T-helper 2 cell treated with Interferon-gamma antibody and Interleukin-4, amounts not matched to agents 100 ng/mL and 5 ng/mL, for 36 hours (primary cell): ENCODE results near the gene TP53. TPM values are rescaled to one million over a fixed set of nuclear protein-coding genes. Genes with fewer than 3 reads are reported as not detected.

Experiments
- intact Hi-C: fragments of 100-400 bp; cut with micrococcal nuclease; formaldehyde crosslinking; loops from one replicate; pipeline ENCODE4 v1.15.1; 2023
- total RNA-seq: library from RNA; stranded (reverse); gene quantifications from 2 replicates; pipeline ENCODE4 v1.2.3, GENCODE V29; 2022

TP53 gene
- 195 and 207 TPM in 2 replicates for total RNA-seq

DNA sequence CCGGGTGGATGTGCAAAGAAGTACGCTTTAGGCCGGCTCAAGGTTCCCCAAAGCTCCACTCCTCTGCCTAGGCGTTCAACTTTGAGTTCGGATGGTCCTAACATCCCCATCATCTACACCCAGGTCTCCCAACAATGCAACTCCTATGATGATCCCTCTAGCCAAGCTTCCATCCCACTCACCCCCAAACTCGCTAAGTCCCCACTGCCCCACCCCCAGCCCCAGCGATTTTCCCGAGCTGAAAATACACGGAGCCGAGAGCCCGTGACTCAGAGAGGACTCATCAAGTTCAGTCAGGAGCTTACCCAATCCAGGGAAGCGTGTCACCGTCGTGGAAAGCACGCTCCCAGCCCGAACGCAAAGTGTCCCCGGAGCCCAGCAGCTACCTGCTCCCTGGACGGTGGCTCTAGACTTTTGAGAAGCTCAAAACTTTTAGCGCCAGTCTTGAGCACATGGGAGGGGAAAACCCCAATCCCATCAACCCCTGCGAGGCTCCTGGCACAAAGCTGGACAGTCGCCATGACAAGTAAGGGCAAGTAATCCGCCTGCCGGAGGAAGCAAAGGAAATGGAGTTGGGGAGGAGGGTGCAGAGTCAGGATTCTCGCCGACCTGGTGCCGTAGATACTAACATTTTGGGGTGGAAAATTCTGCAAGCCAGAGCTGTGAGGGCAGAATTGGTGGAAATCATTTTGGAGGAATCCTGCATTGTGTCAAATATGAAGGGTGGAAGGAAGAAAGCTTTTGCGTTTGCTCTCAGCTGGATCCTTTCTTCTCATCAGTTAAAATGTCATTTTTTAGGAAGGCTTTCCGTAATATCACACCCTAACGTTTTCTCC, at the start of gene TP53:
TP53 (minus strand) TSS at position 419 of the 836 bp plus-strand sequence. CDS start 10,896 bp downstream, outside the sequence.
- intact Hi-C loops = loop anchor here (1.0 to 10.0 kb wide), 13 partner anchors 37 to 536 kb away; partner anchors contain the start of genes ACAP1, ATP1B2, CTDNEP1 and EIF5A

- intact Hi-C loops = no loop called here
These were observed 45.8 kb upstream of the TP53 start for GRCh38 chr17:7732981-7733539.

DNA sequence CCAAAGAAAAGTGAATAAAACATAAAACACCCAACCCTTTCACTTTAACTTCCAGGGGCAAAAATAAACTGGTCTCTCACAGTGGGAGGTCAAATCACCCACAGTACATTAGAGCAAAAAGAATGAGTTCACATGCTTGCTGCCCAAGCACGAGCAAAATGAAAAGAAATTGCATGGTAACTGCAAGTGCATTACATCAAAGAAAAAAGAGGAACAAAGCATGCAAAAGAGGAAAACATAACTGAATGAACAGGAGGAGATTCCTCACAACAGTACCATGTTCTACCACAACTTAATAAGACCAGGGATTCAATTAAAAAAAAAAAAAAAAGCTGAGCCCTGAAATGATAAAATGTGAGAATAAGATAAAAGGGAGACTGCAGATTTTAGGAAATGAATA, 42.5 kb upstream of the TP53 start:
- intact Hi-C loops = no loop called here

DNA sequence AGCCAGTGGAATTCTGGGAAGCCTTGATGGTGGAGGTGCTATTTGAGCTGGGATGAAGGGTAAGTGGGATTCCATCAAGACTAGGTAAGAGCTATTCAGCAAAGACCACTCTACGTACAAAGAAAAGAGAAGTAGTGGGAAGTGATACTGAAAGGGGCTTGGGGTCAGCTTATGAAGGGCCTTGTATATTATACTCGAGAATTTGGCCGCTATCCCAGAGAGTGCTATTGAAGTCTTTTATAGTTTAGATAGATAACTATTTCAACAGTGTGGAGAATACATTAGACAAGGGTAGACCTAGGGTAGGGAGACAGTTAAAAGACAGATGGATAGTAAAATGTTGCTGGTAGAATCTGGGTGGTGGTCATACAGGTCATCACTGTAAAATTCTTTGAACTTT, 40.6 kb upstream of the TP53 start:
- intact Hi-C loops = no loop called here

- intact Hi-C loops = no loop called here
These were observed 34.3 kb upstream of the TP53 start for GRCh38 chr17:7721612-7722011.

- intact Hi-C loops = no loop called here
These were observed 32.8 kb upstream of the TP53 start for GRCh38 chr17:7720125-7720524.

DNA sequence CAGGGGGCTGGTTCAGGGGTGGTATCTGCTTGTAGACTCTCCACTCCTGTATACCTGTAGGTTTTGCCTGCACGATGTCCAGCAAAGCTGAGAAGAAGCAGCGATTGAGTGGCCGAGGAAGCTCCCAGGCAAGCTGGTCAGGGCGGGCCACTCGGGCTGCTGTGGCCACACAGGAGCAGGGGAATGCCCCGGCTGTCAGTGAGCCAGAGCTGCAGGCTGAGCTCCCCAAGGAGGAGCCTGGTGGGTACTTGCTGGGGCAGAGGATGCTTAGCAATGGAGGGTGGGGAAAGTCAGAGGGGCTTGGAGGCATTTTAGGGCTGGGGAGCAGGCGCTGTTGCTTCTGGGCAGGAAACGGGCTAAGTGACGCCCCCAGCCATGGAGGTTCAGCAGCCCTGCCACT, 32.4 kb upstream of the TP53 start:
- intact Hi-C loops = no loop called here

DNA sequence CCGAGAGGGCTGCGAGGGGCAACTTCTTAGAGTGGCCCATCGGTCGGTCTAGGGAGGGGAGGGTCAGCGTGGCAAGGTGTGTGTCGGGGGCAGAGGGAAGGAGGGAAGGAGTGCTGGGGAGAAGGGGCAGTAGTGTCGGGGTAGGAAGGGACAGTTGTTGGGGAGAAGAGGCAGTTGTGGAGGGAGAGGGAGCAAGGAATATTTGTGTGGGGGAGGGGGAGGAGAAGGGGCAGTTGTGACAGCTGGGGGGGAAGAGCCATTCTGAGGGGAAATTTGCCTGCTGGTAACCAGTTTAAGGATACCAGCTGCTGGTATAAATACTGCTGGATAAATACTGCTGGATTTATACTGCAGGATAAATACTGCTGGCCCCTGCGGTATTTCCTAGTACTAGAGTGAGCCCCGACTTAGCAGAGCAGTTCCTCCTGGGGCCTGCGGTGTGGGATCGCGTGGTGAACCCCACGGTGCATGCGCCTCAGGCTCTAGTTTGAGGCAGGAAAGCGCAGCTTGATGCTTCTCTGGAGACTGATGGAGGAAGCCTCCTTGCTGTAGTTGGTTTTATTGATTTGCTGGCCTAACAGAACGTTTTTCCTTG, 30.6 kb upstream of the TP53 start:
- intact Hi-C loops = no loop called here

GRCh38 chr17:7716901-7717755, 29.8 kb upstream of the TP53 start, which contains the start of gene DNAH2:
Gene DNAH2, plus strand, starts transcription at chr17:7717744. Its CDS starts 1,991 bp downstream, at chr17:7719735.
- intact Hi-C loops = no loop called here

- intact Hi-C loops = no loop called here
These were observed 28.9 kb upstream of the TP53 start for GRCh38 chr17:7715936-7716886.

DNA sequence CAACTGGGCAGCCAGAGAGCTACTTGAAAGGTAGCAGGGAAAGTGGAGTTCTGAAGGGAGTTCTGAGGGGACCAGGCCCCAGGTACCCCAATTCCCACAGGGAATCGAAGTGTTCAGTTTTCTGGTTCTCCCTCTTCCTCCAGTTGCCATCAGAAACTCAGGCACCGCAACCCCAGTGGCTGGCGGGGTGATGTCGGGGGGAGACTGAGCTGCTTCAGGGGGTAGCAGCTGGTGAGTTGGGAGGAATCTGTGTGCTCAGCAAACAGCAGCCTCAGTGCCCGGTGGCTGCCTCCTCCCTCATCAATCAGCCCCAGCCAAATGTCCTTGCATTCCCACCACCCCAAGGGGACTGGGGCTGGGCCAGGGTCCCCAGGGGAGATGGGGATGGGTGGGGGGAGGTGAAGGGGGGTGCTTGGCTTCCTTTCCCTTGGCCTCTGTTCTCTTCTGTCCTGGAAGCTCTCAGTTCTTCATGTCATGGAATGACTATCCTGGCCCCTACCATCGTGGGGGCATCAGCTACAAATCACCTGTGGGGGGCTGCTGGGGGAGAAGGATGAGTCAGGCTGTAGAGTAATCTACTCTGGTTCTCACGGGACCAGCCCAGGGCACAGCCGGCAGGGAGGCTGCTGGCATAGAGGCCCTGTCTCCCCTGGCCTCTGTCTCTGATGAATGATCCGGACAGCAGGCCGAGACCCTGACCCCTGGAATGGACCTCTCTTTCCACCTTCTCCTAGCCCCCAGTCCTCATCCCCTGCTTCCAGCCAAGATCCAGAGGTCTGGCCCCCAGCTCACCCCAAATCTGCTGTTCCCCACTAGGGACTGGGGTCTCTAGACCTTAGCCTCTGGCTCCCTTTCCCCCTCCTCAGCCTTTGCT, 27.7 kb upstream of the TP53 start:
- intact Hi-C loops = no loop called here

- intact Hi-C loops = no loop called here
These were observed 26.5 kb upstream of the TP53 start for GRCh38 chr17:7713782-7714181.

GRCh38 chr17:7712111-7712771, 25.0 kb upstream of the TP53 start:
- intact Hi-C loops = no loop called here

- intact Hi-C loops = no loop called here
These were observed 23.9 kb upstream of the TP53 start for GRCh38 chr17:7711051-7711755.

DNA sequence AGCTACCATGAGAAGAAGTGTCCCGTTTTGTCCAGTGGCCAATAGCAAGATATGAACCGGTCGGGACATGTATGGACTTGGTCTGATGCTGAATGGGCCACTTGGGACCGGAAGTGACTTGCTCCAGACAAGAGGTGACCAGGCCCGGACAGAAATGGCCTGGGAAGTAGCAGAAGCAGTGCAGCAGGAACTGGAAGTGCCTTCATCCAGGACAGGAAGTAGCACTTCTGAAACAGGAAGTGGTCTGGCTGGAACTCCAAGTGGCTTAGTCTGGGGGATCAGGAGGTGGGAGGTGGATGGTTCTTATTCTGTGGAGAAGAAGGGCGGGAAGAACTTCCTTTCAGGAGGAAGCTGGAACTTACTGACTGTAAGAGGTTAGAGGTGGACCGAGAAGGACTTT, 23.0 kb upstream of the TP53 start:
- intact Hi-C loops = no loop called here

DNA sequence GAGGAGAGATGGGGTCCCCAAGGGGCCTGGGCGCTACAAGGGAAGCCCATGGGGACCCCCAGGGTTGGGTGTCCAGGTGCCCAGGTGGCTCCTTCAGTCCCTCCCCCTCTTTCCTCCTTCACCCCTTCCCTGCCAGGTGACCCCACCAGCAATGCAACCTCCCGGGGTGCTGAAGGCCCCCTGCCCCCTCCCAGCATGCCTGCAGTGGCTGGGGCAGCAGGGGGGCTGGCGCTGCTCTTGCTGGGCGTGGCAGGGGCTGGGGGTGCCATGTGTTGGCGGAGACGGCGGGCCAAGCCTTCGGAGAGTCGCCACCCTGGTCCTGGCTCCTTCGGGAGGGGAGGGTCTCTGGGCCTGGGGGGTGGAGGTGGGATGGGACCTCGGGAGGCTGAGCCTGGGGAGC, 21.7 kb upstream of the TP53 start:
- intact Hi-C loops = no loop called here

DNA sequence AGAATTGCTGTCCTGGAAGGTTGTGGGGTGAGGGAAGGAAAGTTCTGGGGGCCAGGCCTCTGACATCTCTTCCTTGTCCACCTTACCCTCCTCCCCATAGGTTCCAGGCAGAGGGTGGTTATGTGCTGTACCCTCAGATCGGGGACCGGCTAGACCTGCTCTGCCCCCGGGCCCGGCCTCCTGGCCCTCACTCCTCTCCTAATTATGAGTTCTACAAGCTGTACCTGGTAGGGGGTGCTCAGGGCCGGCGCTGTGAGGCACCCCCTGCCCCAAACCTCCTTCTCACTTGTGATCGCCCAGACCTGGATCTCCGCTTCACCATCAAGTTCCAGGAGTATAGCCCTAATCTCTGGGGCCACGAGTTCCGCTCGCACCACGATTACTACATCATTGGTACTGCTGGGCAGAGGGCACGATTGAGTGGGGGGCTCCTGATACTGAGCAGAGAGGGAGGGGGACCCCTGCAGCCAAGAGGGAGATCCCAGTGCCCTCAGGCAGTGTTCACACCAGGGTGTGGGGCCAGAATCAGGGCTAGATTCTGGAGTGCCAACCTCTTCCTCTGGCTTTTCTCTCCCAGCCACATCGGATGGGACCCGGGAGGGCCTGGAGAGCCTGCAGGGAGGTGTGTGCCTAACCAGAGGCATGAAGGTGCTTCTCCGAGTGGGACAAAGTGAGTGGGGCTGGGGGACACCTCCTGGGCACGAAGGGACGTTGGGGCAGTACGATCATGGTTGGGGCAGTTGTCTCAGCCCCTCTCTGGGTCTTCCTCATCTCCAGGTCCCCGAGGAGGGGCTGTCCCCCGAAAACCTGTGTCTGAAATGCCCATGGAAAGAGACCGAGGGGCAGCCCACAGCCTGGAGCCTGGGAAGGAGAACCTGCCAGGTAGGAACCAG, 20.8 kb upstream of the TP53 start:
- intact Hi-C loops = no loop called here
